GM19397 (cell line): Measurements from ENCODE around the gene NKAPL.

Source experiments
- ATAC-seq: cut with Tn5 transposase; IDR thresholded peaks from one replicate; pipeline ENCODE4 v1.9.1; 2021; ENCODE audit warnings: mild to moderate bottlenecking, moderate library complexity; ENCODE audit not compliant: unreplicated experiment

Gene NKAPL

DNA sequence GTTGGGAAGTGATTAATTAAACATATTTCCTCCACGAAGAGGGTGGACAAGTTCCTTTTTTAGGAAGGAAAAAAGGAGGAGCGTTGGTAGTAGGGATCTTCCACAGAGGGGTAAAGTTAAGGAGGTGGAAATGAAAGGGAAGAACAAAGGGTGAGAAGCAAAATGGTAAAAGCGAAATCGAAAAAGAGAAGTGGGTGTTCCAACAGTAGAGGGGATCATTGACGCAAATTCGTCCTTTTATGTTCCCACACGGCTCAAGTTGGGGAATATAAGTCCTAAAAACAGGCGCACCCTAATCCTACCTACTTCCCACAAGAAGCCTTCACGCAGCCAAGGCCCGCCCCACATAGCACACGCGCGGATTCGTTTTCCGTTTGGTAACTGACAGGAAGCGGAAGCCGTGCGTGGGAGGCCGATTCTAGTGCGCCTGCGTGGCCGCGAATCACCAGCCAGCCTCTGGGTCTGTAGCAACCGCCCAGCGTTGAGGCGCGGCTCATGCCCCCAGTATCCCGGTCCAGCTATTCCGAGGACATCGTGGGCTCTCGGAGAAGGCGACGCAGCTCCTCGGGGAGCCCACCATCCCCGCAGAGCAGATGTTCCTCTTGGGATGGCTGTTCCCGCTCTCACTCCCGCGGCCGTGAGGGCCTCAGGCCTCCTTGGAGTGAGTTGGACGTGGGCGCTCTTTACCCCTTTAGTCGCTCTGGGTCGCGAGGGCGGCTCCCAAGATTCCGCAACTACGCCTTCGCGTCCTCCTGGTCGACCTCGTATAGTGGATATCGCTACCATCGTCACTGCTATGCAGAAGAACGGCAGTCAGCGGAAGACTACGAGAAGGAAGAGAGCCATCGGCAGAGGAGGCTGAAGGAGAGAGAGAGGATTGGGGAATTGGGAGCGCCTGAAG lies at the start of gene NKAPL:
Gene NKAPL (plus strand): TSS at position 421 of the 901 bp plus-strand sequence. CDS start 75 bp downstream, at position 496.
- ATAC-seq: no peak

DNA sequence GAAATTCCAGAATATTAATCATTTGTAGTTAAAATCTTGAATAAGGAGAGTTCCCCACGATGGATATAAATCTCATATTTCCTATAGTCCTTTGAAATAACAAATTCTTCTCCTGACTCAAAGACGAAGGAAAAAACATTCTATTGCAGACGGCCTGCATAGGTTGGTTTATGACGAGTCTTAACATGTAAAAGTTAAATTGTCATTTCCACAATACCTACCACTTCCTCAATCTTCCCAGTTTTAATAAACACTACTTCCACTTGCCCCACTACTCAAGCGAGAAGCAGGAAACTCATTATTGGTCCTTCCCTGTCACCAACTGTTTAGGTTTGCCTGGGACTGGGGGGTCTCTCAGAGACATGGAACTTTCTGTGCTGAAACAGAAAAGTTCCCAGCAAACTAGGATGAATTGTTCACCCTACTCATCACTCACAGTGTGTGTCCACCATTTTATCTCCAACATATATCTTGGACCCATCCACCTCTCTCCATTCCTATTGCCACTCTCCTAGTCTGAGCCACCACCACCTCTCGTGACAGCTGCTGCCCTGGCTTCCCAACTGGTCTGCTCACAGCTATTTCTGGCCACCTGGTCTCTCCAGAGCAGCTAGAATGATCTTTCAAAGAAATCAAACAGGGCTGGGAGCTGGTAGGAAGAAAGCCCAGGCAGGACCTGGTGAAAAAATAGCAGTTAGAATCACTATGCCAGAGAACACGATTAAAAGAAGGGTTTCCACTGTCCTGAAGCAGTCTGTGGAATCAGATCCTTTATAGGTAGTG lies 49.2 kb upstream of the NKAPL start:
- ATAC-seq: no peak

DNA sequence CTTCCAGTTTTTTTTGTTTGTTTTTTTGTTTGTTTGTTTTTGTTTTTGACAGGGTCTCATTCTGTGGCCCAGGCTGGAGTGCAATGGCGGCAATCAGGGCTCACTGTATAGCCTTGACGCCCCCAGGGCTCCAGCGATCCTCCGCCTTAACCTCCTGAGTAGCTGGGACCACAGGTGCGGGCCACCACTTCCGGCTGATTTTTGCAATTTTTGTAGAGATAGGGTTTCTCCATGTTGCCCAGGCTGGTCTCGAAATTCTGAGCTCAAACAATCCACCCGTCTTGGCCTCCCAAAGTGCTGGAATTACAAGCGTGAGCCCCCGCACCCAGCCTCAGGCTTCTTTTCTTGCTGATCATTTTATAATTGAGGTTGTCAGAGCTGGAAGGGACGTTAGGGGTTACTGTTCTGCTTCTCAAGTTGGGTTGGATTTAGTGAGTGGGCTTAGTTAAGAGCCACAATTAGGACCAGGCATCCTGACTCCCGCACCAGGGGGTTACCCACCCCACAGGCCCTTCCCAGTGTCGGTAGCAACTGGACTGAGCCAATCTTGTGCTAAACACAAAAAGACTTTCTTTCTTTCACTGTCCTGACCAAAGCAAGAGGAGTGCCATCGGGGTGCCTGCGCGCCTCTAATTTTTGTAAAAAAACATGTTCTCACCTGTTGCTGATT lies 47.1 kb upstream of the NKAPL start:
- ATAC-seq: no peak

DNA sequence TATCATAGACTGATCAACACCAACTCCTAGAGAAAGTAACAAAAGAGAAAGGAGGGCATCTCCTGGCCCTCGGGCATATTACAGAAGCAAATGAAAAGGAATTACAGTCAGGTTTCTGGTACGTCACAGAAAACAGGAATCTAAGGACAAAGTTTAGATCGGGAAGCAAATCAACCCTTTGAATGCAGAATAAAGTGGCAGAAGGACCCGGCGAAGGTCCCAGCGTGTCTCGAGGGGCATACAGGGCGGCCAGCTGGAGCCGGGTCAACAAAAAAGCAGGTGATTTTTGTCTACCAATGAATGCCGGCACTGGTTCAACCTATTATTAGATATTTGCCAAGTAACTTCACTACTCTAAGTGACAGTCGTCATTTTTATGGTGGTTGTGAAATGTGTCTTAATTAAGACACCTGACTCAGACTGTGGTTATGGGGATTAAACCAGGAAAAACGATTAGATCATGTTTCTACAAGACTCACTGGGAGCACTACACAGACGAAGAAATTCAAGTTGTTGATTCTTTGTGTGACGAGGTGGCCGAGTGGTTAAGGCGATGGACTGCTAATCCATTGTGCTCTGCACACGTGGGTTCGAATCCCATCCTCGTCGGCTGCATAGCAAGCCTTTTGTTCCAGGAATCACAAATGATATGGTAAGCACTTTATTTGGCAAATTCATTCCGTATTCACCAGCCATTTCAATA lies 46.4 kb upstream of the NKAPL start:
- no peak for ATAC-seq

DNA sequence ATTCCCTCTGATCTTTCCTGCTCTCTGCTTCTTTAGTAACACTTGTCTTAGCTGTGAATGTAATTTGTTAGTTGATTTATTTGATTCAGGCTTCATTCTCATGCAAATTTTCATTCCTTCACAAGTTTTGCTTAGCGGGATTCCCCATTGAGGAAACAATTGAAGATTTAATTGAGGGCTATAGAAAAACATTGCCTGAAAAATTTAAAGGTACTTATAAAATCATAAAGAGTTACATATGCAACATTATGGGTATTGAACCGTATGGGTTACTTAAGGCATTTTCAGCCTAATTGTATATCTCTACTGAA lies 45.9 kb upstream of the NKAPL start:
- ATAC-seq: no peak

DNA sequence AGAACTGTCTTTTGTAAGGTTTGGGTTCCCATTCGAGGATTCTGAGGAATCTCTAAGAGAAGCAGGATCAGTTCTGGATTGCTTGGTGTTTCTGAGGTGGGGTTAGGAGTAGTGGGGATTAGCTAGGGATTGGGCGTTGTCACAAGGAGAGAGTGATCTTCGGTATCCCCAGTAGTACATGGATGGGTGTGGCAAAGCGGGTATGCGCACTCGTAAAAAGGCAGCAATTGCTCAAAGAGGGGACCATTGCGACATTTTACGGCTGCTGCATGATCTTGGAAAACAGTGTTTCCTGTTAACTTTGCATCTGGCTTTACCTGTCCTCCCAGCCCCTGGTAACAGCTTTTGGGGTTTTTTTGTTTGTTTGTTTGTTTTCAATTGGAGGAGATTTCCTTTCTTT lies 43.7 kb upstream of the NKAPL start:
- ATAC-seq: no peak

DNA sequence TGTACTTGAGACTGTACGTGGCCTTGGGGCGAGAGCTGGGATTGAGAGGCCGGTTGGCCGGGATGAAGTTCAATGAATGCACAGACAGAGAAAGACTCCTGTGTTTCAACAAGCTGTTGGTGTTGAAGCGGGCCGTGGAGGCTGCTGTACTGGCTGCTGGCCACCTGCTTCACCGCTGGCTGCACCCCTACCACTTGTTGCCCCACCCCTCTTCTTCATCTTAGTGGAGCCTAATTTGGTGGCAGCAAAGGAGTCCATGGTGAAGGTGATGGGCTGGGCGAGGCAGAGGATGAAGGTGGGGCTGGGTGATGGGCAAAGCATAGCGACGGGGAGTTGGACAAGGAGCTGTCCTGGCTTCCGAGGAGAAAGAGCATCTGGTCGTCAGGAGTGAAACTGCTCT lies 41.2 kb upstream of the NKAPL start:
- no peak for ATAC-seq

DNA sequence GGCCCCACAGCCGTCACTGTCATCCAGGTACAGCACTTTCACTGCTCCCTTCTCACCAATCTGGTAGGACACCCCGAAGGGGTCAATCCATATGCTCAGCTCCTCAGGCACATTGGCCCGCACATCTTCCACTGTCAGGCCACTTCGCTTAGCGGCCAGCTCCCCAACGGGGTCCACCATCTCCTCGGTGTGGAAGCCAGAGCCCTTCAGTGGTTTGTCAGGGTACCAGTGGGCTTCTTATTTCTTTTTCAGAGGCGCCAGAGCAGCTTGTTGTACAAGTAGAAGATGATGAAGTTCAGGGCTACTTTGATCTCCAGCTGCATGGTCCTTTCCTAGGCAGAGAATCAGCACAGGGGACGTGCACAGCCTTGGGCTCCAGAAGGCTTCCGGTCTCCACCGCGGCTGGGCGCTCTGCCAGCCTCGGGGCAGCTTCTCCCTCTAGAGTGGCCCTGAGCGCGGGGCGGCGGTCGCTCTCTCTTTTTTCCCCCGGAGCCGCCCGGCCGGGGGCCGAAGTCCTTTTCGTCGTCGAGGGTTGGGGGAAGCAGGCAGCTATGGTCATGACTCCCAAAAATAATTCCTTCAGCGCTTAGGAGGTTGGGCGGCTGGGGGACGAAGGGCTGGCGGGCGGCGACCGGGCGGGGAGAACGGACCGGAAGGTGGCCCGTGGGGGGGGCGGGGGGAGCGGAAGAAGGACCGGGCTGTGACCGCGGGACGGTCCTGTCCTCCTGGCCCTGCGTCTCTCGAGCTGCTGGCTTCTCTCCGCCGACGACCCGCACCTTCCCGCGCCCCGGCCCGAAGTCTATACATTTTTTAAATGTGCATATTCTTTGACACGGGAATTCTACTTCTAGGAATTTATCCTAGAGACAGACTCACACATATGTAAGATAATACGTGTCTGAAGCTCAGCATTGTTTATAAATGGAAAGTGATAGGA lies 40.5 kb upstream of the NKAPL start:
- ATAC-seq: peak; percentile 64

DNA sequence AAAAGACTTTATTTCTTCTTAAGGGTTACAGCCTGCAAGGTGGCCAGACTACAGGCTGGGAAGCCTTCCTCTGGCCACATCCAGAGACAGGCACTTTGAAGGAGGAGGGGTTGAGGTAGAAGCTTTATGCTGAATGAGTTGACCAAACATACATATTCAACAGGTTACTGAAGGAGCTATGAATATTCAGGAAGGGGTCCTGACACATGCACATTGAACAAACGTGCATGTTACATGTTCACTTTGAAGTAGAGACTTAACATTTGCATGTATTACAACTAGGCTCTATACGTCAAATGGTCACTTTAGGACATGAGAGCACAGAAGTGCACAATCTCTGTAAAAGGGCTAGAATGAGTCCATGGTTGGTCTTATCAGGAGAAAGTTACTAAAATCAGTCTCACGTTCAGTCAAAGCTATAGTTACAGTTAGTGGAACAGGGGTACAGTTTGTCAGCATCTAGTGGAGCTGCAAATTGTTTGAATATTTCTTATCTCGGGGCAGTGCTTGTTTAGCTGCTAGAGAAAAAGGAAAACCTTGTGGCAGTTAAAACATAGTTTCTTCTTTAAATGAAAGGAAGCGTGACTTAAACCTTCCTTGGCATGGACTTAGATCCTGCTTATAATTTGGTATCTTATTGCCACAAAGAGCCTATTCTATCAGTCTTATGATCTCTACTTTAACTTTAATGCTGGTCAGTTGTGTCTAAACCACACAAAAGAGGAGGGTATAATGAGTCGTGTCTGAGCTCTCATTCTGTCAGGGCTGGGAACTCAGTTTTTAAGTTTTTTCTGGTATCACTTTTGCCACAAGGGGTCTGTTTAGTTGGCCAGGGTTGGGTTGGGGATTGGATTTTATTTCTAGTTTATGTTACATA lies 38.6 kb upstream of the NKAPL start:
- ATAC-seq: no peak

DNA sequence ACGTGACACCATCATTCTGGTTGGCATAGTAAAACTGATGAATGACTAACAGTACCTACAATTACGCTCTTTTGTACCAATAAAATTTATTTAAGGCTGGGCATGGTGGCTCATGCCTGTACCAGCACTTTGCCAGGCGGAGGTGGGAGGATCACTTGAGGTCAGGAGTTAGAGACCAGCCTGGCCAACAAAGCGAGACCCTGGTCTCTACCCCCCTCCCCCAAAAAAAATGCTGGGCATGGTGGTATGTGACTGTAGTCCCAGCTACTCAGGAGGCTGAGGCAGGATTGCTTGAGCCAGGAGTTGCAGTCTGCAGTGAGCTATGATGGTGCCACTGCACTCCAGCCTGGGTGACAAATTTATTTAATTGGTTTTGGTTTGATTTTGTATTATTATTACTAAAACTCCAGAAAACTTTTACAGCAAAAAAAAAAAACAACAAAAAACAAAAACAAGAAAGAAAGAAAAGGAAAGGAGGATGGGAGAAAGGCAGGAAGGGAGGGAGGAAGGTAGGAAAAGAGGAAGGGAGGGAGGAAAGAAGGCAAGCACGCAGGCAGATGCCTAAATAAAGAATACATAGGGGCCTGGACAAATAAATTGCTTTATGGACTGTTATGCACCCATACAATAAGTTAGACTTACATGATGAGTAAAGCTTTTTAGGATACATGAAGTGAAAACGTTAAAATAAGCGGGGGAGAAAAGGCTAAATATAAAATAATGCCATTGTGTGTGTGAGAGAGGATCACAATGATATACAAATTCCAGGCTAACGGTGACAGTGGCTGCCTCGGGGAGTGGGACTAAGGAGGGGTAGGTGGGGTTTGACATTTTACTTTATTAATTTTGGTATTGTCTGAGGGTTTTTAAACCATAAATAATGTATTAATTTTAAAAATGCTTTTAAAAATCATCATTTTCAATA lies 34.7 kb upstream of the NKAPL start:
- ATAC-seq: no peak

DNA sequence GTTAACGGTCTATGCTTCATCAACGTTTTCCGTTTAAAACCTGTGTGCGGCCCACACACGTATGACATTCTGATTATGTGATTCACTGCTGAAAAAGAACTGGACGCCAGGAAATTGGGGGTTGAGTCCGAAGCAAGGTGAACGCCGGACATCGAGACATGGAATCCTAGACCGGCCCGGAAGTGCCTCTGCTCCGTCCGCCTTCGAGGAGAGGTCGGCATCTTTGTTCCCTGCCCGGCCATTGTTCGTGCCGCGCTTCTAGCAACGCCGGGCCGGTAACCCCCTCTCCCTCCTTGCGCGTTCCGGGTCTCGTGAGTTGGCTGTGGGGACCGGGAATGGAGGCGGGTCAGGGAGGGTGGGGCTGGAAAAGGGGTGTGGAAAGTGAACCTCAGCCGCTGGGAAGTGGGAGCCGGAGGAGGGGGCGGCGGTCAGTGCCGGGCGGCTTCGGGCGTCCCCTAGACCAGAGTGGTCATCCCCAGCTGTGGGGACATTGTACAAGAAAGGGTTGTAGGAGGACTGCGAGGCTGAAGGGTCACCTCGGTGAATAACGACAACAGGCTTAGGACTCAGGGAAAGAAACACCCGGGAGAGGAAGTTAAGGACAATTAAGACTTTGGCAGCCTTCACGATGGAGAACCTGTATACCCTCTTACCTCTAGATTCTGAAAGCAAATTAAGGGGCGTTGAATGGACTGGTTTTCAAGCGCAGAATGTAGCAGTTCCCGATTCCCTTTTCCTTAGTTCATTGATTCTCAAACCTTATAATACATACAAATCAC lies 33.9 kb upstream of the NKAPL start, which contains the start of gene ZSCAN9:
Gene ZSCAN9 (plus strand): TSS at position 220 of the 779 bp plus-strand sequence. CDS start 1,810 bp downstream, outside the sequence.
- peak; percentile 89 for ATAC-seq

DNA sequence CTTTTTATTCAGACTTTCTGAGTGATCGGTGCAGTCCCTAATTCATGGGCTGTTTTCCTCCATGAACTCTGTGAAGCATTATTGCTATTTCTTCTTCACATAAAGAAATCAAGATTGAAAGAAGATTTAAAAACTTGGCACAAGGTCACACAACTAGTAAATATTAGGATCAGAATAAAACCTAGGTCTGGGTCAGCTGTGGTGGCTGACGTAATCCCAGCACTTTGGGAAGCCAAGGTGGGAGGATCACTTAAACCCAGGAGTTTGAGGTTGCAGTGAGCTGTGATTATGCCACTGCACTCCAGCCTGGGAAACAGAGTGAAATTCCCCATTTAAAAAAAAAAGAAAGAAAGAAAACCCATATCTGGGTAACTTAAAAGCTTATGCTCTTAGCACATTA lies 32.6 kb upstream of the NKAPL start:
- no peak for ATAC-seq

DNA sequence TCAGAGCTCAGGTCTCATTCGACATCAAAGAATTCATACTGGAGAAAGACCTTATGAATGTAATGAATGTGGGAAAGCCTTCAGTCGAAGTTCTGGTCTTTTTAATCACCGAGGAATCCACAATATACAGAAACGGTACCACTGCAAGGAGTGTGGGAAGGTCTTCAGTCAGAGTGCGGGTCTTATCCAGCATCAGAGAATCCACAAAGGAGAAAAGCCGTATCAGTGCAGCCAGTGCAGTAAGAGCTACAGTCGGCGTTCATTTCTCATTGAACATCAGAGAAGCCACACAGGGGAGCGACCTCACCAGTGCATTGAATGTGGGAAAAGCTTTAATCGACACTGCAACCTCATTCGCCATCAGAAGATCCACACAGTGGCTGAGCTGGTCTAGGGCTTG lies 26.3 kb upstream of the NKAPL start:
- no peak for ATAC-seq

DNA sequence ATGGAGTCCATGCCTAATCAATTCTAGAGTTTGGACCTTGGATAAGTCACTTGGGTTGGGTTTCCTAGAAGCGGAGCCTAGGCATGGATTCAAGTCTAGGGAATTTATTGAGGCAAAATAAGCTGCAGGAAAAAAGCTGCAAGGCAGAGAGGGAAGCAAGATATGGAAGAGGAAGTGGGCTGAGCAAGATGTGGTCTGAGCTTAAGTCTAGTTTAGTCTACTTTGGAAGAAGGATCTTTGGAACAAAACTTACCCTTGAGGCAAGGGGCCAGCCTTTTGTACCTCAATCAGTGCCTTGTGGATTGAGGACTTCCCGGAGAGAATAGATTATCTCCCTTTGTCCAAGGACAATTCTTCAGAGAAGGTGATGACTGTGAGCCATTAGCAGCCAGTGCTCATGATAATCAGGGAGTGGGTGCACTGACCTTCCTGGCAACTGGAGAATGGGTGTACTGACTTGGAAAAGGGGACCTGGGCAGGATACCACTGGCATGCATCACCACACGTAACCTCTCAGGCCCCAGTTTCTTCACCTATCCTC lies 23.1 kb upstream of the NKAPL start:
- ATAC-seq: no peak

DNA sequence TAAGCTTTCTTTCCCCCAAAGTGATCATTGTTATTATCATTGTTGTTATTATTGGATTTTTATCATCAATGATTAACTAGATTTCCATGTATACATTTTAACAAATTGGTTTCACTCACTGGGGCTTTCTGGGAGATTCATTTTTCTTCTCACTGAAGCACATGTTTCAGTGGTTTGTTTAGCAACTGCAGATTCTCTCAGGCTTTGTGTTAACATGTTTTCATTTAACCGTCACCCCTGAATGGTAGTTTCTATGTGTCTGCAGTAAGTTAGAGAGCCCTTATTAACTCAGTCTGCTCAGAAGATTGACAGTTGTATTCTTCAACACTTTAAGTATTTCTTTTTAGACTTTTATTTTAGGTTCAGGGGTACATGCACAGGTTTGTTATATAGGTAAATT lies 19.5 kb upstream of the NKAPL start:
- ATAC-seq: no peak

DNA sequence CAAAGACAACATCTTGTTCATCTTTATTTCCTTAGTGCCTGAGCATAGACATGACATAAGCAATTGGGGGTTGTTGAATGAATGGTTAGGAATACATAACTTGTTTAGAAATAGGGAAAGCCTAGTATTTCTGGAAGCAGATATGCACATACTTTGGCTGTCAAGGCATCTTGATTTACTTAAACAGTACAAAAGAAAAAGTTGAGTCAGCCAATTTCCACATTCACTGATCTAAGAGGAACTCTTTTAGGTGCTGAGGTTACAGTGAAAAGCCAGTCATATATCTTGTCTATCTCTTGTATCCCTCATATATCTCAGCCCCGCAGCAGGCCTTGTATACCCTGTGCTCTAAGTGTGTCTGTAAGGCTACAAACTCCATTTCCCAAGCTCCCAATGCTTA lies 18.6 kb upstream of the NKAPL start:
- no peak for ATAC-seq

DNA sequence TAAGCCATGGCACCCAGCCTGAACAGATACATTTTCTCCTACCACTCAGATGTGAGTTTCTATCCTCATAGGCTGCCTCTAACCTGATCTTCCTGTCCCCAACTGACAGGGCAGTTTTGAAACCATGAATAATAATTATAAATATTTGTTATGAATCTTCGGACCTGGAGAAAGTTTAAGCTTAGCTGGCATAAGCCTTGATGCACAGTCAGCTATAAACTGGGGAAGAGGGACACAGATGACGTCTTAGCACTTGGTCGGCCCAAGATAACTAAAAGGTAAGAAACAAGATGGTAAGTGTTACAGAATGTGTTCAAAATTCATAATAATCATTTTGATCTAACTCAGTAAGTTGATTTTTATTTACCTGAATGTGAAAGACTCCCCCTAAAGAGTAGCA lies 15.2 kb upstream of the NKAPL start:
- no peak for ATAC-seq
